ENCODE results near the gene METTL3. TPM values are rescaled to one million over a fixed set of nuclear protein-coding genes. Genes with fewer than 3 reads are reported as not detected.

Gene METTL3
- total and polyA plus RNA-seq, 2 of the 13 experiments (the other 11 are each of a cell fraction or from before 2014, with no cell fraction given): 123 to 130 TPM

- TF ChIP-seq ZNF83 (CRISPR knock-in tag; IDR thresholded peaks at IDR 0.05; ENCODE audit: borderline replicate concordance) (no peak), ZNF75D (CRISPR knock-in tag; IDR thresholded peaks at IDR 0.05; ENCODE audit: borderline replicate concordance) (no peak), DNMT1 (CRISPR knock-in tag; IDR thresholded peaks at IDR 0.05) (no peak), XRCC5 (optimal IDR thresholded peaks at IDR 0.05; ENCODE audit: low read length) (no peak), ZNF720 (CRISPR knock-in tag; IDR thresholded peaks at IDR 0.05) (no peak), HNRNPH1 (optimal IDR thresholded peaks at IDR 0.05; ENCODE audit: low read depth, low read length) (no peak), ZFP36 (IDR thresholded peaks at IDR 0.05; ENCODE audit: borderline replicate concordance, low read depth, low read length, partially characterized antibody) (no peak), ZFP41 (CRISPR knock-in tag; IDR thresholded peaks at IDR 0.05; ENCODE audit: borderline replicate concordance) (no peak), AGO1 (IDR thresholded peaks at IDR 0.05; ENCODE audit: low read depth, low read length, poor library complexity, severe bottlenecking) (no peak), ZNF138 (CRISPR knock-in tag; IDR thresholded peaks at IDR 0.05; ENCODE audit: low read depth) (no peak), ZMAT3 (CRISPR knock-in tag; conservative IDR thresholded peaks at IDR 0.05) (0 out of 2 replicates have a peak, but pooled peaks have one; percentile 62), REL (CRISPR knock-in tag; conservative IDR thresholded peaks at IDR 0.05) (no peak), ZMYM2 (CRISPR knock-in tag; IDR thresholded peaks at IDR 0.05) (no peak), MAZ (IDR thresholded peaks at IDR 0.05; ENCODE audit: borderline replicate concordance, low read depth, low read length) (no peak), MAZ (CRISPR knock-in tag; IDR thresholded peaks at IDR 0.05; ENCODE audit: low read depth) (no peak; the same call in 1 of the 2 replicates), ZNF10 (CRISPR knock-in tag; IDR thresholded peaks at IDR 0.05; ENCODE audit: borderline replicate concordance, low read depth) (no peak)
- TF ChIP-seq, protein P1, sequence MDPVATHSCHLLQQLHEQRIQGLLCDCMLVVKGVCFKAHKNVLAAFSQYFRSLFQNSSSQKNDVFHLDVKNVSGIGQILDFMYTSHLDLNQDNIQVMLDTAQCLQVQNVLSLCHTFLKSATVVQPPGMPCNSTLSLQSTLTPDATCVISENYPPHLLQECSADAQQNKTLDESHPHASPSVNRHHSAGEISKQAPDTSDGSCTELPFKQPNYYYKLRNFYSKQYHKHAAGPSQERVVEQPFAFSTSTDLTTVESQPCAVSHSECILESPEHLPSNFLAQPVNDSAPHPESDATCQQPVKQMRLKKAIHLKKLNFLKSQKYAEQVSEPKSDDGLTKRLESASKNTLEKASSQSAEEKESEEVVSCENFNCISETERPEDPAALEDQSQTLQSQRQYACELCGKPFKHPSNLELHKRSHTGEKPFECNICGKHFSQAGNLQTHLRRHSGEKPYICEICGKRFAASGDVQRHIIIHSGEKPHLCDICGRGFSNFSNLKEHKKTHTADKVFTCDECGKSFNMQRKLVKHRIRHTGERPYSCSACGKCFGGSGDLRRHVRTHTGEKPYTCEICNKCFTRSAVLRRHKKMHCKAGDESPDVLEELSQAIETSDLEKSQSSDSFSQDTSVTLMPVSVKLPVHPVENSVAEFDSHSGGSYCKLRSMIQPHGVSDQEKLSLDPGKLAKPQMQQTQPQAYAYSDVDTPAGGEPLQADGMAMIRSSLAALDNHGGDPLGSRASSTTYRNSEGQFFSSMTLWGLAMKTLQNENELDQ (CRISPR knock-in tag; IDR thresholded peaks at IDR 0.05; ENCODE audit: borderline replicate concordance): no peak
- TF ChIP-seq, protein P2, sequence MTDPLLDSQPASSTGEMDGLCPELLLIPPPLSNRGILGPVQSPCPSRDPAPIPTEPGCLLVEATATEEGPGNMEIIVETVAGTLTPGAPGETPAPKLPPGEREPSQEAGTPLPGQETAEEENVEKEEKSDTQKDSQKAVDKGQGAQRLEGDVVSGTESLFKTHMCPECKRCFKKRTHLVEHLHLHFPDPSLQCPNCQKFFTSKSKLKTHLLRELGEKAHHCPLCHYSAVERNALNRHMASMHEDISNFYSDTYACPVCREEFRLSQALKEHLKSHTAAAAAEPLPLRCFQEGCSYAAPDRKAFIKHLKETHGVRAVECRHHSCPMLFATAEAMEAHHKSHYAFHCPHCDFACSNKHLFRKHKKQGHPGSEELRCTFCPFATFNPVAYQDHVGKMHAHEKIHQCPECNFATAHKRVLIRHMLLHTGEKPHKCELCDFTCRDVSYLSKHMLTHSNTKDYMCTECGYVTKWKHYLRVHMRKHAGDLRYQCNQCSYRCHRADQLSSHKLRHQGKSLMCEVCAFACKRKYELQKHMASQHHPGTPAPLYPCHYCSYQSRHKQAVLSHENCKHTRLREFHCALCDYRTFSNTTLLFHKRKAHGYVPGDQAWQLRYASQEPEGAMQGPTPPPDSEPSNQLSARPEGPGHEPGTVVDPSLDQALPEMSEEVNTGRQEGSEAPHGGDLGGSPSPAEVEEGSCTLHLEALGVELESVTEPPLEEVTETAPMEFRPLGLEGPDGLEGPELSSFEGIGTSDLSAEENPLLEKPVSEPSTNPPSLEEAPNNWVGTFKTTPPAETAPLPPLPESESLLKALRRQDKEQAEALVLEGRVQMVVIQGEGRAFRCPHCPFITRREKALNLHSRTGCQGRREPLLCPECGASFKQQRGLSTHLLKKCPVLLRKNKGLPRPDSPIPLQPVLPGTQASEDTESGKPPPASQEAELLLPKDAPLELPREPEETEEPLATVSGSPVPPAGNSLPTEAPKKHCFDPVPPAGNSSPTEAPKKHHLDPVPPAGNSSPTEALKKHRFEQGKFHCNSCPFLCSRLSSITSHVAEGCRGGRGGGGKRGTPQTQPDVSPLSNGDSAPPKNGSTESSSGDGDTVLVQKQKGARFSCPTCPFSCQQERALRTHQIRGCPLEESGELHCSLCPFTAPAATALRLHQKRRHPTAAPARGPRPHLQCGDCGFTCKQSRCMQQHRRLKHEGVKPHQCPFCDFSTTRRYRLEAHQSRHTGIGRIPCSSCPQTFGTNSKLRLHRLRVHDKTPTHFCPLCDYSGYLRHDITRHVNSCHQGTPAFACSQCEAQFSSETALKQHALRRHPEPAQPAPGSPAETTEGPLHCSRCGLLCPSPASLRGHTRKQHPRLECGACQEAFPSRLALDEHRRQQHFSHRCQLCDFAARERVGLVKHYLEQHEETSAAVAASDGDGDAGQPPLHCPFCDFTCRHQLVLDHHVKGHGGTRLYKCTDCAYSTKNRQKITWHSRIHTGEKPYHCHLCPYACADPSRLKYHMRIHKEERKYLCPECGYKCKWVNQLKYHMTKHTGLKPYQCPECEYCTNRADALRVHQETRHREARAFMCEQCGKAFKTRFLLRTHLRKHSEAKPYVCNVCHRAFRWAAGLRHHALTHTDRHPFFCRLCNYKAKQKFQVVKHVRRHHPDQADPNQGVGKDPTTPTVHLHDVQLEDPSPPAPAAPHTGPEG (CRISPR knock-in tag; IDR thresholded peaks at IDR 0.05): no peak
Measured at GRCh38 chr14:21528381-21529348, 17.5 kb upstream of the METTL3 start (continued).
